ENCODE data around the gene PTPRH.

DNA sequence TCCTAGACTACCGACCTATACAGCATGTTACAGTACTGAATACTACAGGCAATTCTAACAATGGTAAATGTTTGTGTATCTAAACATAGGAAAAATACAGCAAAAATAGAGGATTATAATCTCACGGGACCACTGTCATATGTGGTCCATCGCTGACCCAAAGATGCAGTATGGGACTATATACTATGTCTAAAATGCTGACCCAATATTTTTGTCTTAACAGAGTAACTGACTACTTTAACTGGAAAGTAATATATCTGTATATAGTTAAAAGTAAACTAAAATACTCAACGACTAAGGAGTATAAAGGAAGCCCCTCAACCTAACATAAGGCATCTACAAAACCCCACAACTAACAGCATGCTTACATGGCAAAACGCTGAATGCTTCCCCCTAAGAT, 23.7 kb upstream of the PTPRH start:
- TF ChIP-seq POLR2A (IDR thresholded peaks at IDR 0.05; ENCODE audit: low read length) (no peak), GATA1 (IDR thresholded peaks at IDR 0.05; ENCODE audit: low read depth, low read length) (no peak)
